ENCODE measurements around the gene CRYGS.
"Not testable (repeated sequence)": the region's sequence is repeated elsewhere in the genome, so short reads cannot be mapped to it uniquely, and the experiment has no call there.

Gene CRYGS

GRCh38 chr3:186544281-186544680, at the start of gene CRYGS:
TSS of gene CRYGS (minus strand) at chr3:186544380. CDS start at chr3:186544326, 54 bp downstream.
- H3K9me3 ChIP-seq (ENCODE audit: control insufficient read depth, low read length), result no peaks in the 10 kb centered on the region
- DNase-seq (ENCODE audit: low read depth), result peak; percentile 13
- H3K36me3 ChIP-seq (ENCODE audit: control insufficient read depth, insufficient read depth, low read length, severe bottlenecking), result peaks cover 11% of the 10 kb centered on the region
- H3K9ac ChIP-seq (ENCODE audit: low read length), result no peak within 1 kb of the TSS
- H3K4me3 ChIP-seq (ENCODE audit: low read length), result no peak within 1 kb of the TSS
- H3K4me1 ChIP-seq (ENCODE audit: control insufficient read depth, insufficient read depth, low read length), result peaks cover 20% of the 10 kb centered on the region
- H3K27me3 ChIP-seq (replicated peaks; ENCODE audit: control insufficient read depth, insufficient read depth, low read length), result no peaks in the 10 kb centered on the region

DNA sequence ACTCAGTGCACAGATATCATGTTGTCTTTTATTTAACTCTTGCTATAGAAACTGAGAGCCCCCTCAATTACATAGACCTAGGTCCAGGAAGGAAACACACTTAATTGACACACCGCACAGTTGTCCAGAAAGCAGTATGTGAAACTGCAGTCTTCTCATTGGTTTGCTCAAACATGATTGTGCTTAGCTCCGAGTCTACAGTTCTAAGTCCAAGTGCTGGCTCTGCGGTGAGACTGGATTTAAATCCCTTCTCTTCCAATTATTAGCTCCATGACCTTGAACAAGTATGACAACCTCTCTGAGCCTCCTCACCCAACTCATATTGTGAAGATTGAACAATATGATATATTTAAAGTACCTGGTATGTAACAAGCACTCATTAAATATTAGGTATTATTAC, 49.7 kb upstream of the CRYGS start:
- Histone ChIP-seq H3K36me3 (ENCODE audit: control insufficient read depth, insufficient read depth, low read length, severe bottlenecking) (no peaks in the 10 kb centered on the region), H3K4me1 (ENCODE audit: control insufficient read depth, insufficient read depth, low read length) (peaks cover 7% of the 10 kb centered on the region)

GRCh38 chr3:186592682-186593081, 48.5 kb upstream of the CRYGS start:
- Histone ChIP-seq H3K9me3 (ENCODE audit: control insufficient read depth, low read length) (no peaks in the 10 kb centered on the region), H3K4me3 (ENCODE audit: low read length) (no peak overlapping the region), H3K9ac (ENCODE audit: low read length) (no peak overlapping the region), H3K36me3 (ENCODE audit: control insufficient read depth, insufficient read depth, low read length, severe bottlenecking) (no peaks in the 10 kb centered on the region), H3K27me3 (replicated peaks; ENCODE audit: control insufficient read depth, insufficient read depth, low read length) (peaks cover 11% of the 10 kb centered on the region), H3K4me1 (ENCODE audit: control insufficient read depth, insufficient read depth, low read length) (peaks cover 10% of the 10 kb centered on the region)
- DNase-seq (ENCODE audit: low read depth), result no peak

More for the DNA sequence above, 49.7 kb upstream of the CRYGS start:
- no peaks in the 10 kb centered on the region for H3K9me3 ChIP-seq (ENCODE audit: control insufficient read depth, low read length)
- no peak for DNase-seq (ENCODE audit: low read depth)
- H3K27me3 ChIP-seq (replicated peaks; ENCODE audit: control insufficient read depth, insufficient read depth, low read length), result peaks cover 11% of the 10 kb centered on the region
- H3K4me3 ChIP-seq (ENCODE audit: low read length), result no peak overlapping the region
- no peak overlapping the region for H3K9ac ChIP-seq (ENCODE audit: low read length)

- DNase-seq (ENCODE audit: low read depth), result no peak
- Histone ChIP-seq H3K4me3 (ENCODE audit: low read length) (no peak overlapping the region), H3K9ac (ENCODE audit: low read length) (no peak overlapping the region), H3K36me3 (ENCODE audit: control insufficient read depth, insufficient read depth, low read length, severe bottlenecking) (peaks cover 5% of the 10 kb centered on the region), H3K27me3 (replicated peaks; ENCODE audit: control insufficient read depth, insufficient read depth, low read length) (peaks cover 11% of the 10 kb centered on the region), H3K9me3 (ENCODE audit: control insufficient read depth, low read length) (no peaks in the 10 kb centered on the region), H3K4me1 (ENCODE audit: control insufficient read depth, insufficient read depth, low read length) (peaks cover 10% of the 10 kb centered on the region)
These were observed 46.6 kb upstream of the CRYGS start for GRCh38 chr3:186590580-186591295.

GRCh38 chr3:186589856-186590579, 45.8 kb upstream of the CRYGS start:
- no peak for DNase-seq (ENCODE audit: low read depth)
- Histone ChIP-seq H3K4me3 (ENCODE audit: low read length) (no peak overlapping the region), H3K27me3 (replicated peaks; ENCODE audit: control insufficient read depth, insufficient read depth, low read length) (peaks cover 11% of the 10 kb centered on the region), H3K4me1 (ENCODE audit: control insufficient read depth, insufficient read depth, low read length) (peaks cover 10% of the 10 kb centered on the region), H3K36me3 (ENCODE audit: control insufficient read depth, insufficient read depth, low read length, severe bottlenecking) (peaks cover 12% of the 10 kb centered on the region), H3K9ac (ENCODE audit: low read length) (no peak overlapping the region), H3K9me3 (ENCODE audit: control insufficient read depth, low read length) (no peaks in the 10 kb centered on the region)

DNA sequence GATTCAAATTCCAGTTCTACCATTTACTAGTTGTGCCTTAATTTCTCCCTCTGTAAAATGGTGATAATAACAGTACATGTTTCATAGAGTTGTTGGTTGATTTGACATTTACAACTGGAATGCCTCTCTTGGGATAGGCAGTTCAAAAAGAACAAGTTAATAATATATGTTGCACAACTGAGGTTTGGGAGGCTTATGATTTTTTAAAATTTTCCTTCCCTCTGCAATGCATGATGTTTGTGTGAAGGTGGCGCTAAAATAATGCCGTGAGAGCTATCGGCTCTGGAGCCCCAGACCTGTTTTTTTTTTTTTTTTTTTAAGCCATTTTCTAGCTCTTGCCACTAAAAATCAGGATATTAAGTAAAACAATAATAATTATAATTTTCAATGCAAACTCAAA, 44.9 kb upstream of the CRYGS start:
- DNase-seq (ENCODE audit: low read depth), result peak; percentile 55
- H3K4me3 ChIP-seq (ENCODE audit: low read length), result peak overlapping the region; percentile 24

GRCh38 chr3:186588632-186589031, 44.5 kb upstream of the CRYGS start:
- Histone ChIP-seq H3K4me1 (ENCODE audit: control insufficient read depth, insufficient read depth, low read length) (peaks cover 10% of the 10 kb centered on the region), H3K36me3 (ENCODE audit: control insufficient read depth, insufficient read depth, low read length, severe bottlenecking) (peaks cover 26% of the 10 kb centered on the region), H3K4me3 (ENCODE audit: low read length) (peak overlapping the region; percentile 24), H3K9ac (ENCODE audit: low read length) (no peak overlapping the region), H3K27me3 (replicated peaks; ENCODE audit: control insufficient read depth, insufficient read depth, low read length) (peaks cover 11% of the 10 kb centered on the region), H3K9me3 (ENCODE audit: control insufficient read depth, low read length) (no peaks in the 10 kb centered on the region)
- no peak for DNase-seq (ENCODE audit: low read depth)

More for the DNA sequence above, 44.9 kb upstream of the CRYGS start:
- Histone ChIP-seq H3K9ac (ENCODE audit: low read length) (no peak overlapping the region), H3K36me3 (ENCODE audit: control insufficient read depth, insufficient read depth, low read length, severe bottlenecking) (peaks cover 21% of the 10 kb centered on the region), H3K27me3 (replicated peaks; ENCODE audit: control insufficient read depth, insufficient read depth, low read length) (peaks cover 11% of the 10 kb centered on the region), H3K9me3 (ENCODE audit: control insufficient read depth, low read length) (no peaks in the 10 kb centered on the region), H3K4me1 (ENCODE audit: control insufficient read depth, insufficient read depth, low read length) (peaks cover 10% of the 10 kb centered on the region)

DNA sequence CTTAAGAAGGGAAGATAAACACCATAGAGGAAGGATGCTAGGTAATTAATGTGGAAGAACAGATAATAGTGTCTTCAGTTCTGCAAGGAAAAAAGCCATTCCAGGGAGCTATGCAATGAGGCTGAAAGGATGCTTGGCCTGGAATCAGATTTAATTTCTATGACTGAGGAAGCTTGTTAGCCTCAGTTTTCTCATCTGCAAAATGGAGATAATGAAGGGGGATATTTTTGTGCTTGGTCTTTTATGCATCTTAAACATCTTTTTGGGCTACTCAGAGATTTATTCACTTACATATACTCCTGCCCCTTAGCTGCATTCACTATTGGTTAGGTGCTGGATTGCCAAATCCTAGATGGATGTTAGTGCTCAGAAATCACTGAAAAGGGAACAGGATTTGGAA, 43.0 kb upstream of the CRYGS start:
- H3K36me3 ChIP-seq (ENCODE audit: control insufficient read depth, insufficient read depth, low read length, severe bottlenecking), result peaks cover 40% of the 10 kb centered on the region
- H3K9me3 ChIP-seq (ENCODE audit: control insufficient read depth, low read length), result no peaks in the 10 kb centered on the region
- H3K4me3 ChIP-seq (ENCODE audit: low read length), result no peak overlapping the region
- DNase-seq (ENCODE audit: low read depth), result no peak
- peaks cover 11% of the 10 kb centered on the region for H3K27me3 ChIP-seq (replicated peaks; ENCODE audit: control insufficient read depth, insufficient read depth, low read length)
- H3K4me1 ChIP-seq (ENCODE audit: control insufficient read depth, insufficient read depth, low read length), result peaks cover 10% of the 10 kb centered on the region
- no peak overlapping the region for H3K9ac ChIP-seq (ENCODE audit: low read length)

- not testable (repeated sequence) for H3K27me3 ChIP-seq (replicated peaks; ENCODE audit: control insufficient read depth, insufficient read depth, low read length); H3K9me3 ChIP-seq (ENCODE audit: control insufficient read depth, low read length); DNase-seq (ENCODE audit: low read depth); H3K4me3 ChIP-seq (ENCODE audit: low read length); H3K9ac ChIP-seq (ENCODE audit: low read length)
- H3K4me1 ChIP-seq (ENCODE audit: control insufficient read depth, insufficient read depth, low read length), result peaks cover 10% of the 10 kb centered on the region
- peaks cover 50% of the 10 kb centered on the region for H3K36me3 ChIP-seq (ENCODE audit: control insufficient read depth, insufficient read depth, low read length, severe bottlenecking)
These were observed 42.1 kb upstream of the CRYGS start for GRCh38 chr3:186586245-186586644.

GRCh38 chr3:186583831-186584230, 39.7 kb upstream of the CRYGS start:
- H3K9ac ChIP-seq (ENCODE audit: low read length), result no peak overlapping the region
- DNase-seq (ENCODE audit: low read depth), result peak; percentile 15
- H3K36me3 ChIP-seq (ENCODE audit: control insufficient read depth, insufficient read depth, low read length, severe bottlenecking), result peaks cover 73% of the 10 kb centered on the region
- H3K27me3 ChIP-seq (replicated peaks; ENCODE audit: control insufficient read depth, insufficient read depth, low read length), result no peaks in the 10 kb centered on the region
- H3K9me3 ChIP-seq (ENCODE audit: control insufficient read depth, low read length), result no peaks in the 10 kb centered on the region
- H3K4me3 ChIP-seq (ENCODE audit: low read length), result no peak overlapping the region
- H3K4me1 ChIP-seq (ENCODE audit: control insufficient read depth, insufficient read depth, low read length), result peaks cover 3% of the 10 kb centered on the region

DNA sequence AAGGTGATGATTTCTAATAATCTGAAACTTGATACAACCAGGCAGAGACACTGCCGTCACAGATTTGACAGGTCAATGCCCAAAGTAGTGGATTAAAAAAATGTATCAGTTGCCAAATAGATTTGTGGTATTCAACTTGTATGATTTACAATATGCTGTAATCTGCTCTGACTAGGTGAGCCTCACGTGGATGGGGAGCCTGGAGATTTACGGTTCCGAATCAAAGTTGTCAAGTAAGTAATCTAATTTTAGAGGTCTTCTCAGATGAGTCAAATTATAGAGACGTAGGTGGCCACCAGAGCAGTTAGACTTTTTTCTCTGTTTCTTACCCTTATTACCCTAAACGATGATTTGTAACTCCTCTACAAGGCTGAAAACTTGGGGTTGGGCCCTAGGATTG, 38.4 kb upstream of the CRYGS start:
- H3K36me3 ChIP-seq (ENCODE audit: control insufficient read depth, insufficient read depth, low read length, severe bottlenecking), result peaks cover 86% of the 10 kb centered on the region
- H3K4me3 ChIP-seq (ENCODE audit: low read length), result no peak overlapping the region
- H3K9ac ChIP-seq (ENCODE audit: low read length), result no peak overlapping the region
- DNase-seq (ENCODE audit: low read depth), result no peak
- no peaks in the 10 kb centered on the region for H3K9me3 ChIP-seq (ENCODE audit: control insufficient read depth, low read length)
- no peaks in the 10 kb centered on the region for H3K27me3 ChIP-seq (replicated peaks; ENCODE audit: control insufficient read depth, insufficient read depth, low read length)
- no peaks in the 10 kb centered on the region for H3K4me1 ChIP-seq (ENCODE audit: control insufficient read depth, insufficient read depth, low read length)
